K562 (cell line): Measurements from ENCODE around the gene C18orf63. TPM values are rescaled to one million over a fixed set of nuclear protein-coding genes. Genes with fewer than 3 reads are reported as not detected.

Experiments
- ATAC-seq: fragments of 200-7000 bp; cut with Tn5 transposase; 3 replicates; pipeline ENCODE4 v1.9.1; 2020; ENCODE audit warnings: moderate library complexity
- BruUV-seq: library from RNA; stranded (reverse); fragments of 400-500 nt; replicated peaks from 2 replicates; lab custom pipeline; 2021; lab: Mats Ljungman, UMichigan
- CTCF ChIA-PET: fragments of 300-600 bp; formaldehyde crosslinking; extraction: SDS; loops from one replicate; lab custom pipeline; 2021; ENCODE audit warnings: low intra/inter-chr PET ratio; lab: Yijun Ruan, JAX
- POLR2A ChIA-PET: fragments of 300-600, 350-650 bp; sonication (Branson Sonifier 250); formaldehyde crosslinking; extraction: SDS; loops from one replicate; lab custom pipeline; 2021; ENCODE audit warnings: antibody characterized with exemption, inconsistent platforms; lab: Yijun Ruan, JAX
- DNase-seq, 4 experiments: peaks; one replicate each; pipeline versions ENCODE4 v3.0.0 to v3.0.0-alpha.2; 2011 to 2018; ENCODE audit warnings: low spot score in 3 of 4, mixed read lengths in 3 of 4; ENCODE audit errors: extremely low read depth in 1 of 4
- FAIRE-seq: peaks from 2 replicates; lab custom pipeline; 2011; peaks lifted over from hg19 to GRCh38; lab: Jason Lieb, UNC
- H2AFZ ChIP-seq: 2 replicates; pipeline ENCODE4 v1.6.0; 2011; ENCODE audit warnings: low read depth, low read length, control low read depth, inconsistent platforms
- H3K27ac ChIP-seq: fragments of 200-600 bp; 3 replicates; pipeline ENCODE4 v1.8.0; 2011; ENCODE audit warnings: low read depth, mild to moderate bottlenecking, control low read depth, inconsistent platforms, low read length, moderate library complexity, mixed read lengths; ENCODE audit errors: extremely low read depth
- H3K27me3 ChIP-seq, 2 experiments: fragments of 300-600 bp in 1 of 2; 2 replicates in 1 of 2; 3 replicates in 1 of 2; pipeline versions ENCODE4 v1.6.0 to v1.8.0; 2011; ENCODE audit warnings: inconsistent platforms in 2 of 2, low read length in 2 of 2, mild to moderate bottlenecking in 1 of 2, mixed read lengths in 1 of 2, moderate library complexity in 1 of 2; ENCODE audit not compliant: control insufficient read depth in 2 of 2, insufficient read depth in 2 of 2
- H3K36me3 ChIP-seq: fragments of 300-600 bp; 3 replicates; pipeline ENCODE4 v1.8.0; 2011; ENCODE audit warnings: mild to moderate bottlenecking, low read length, inconsistent platforms; ENCODE audit not compliant: control insufficient read depth, insufficient read depth
- H3K4me1 ChIP-seq, 2 experiments: fragments of 200-600 bp in 1 of 2; replicated peaks in 1 of 2; 2 replicates in 1 of 2; 3 replicates in 1 of 2; pipeline versions ENCODE4 v1.5.1 to v1.8.0; 2011; ENCODE audit warnings: inconsistent platforms in 2 of 2, low read length in 2 of 2, mild to moderate bottlenecking in 1 of 2, mixed read lengths in 1 of 2, moderate library complexity in 1 of 2; ENCODE audit not compliant: control insufficient read depth in 2 of 2, insufficient read depth in 2 of 2
- H3K4me2 ChIP-seq: 2 replicates; pipeline ENCODE4 v1.6.1; 2011; ENCODE audit warnings: low read length, control low read depth, inconsistent platforms, mixed read lengths; ENCODE audit not compliant: insufficient read depth
- H3K4me3 ChIP-seq: fragments of 200-600 bp; sonication (generic), shearing (Covaris generic); 2 replicates; pipeline ENCODE4 v1.5.1; 2016; ENCODE audit warnings: control low read depth, inconsistent platforms
- H3K79me2 ChIP-seq: fragments of 200-600 bp; 3 replicates; pipeline ENCODE4 v1.8.0; 2011; ENCODE audit warnings: low read length, inconsistent platforms; ENCODE audit not compliant: control insufficient read depth, insufficient read depth
- H3K9ac ChIP-seq, 2 experiments: 2 replicates each; pipeline versions ENCODE4 v1.6.0 to v1.6.1; 2011; ENCODE audit warnings: low read depth in 2 of 2, low read length in 2 of 2, control low read depth in 1 of 2, inconsistent platforms in 1 of 2, mild to moderate bottlenecking in 1 of 2, mixed read lengths in 1 of 2; ENCODE audit not compliant: insufficient read depth in 1 of 2
- H3K9me1 ChIP-seq: one replicate; pipeline ENCODE4 v1.6.0; 2011; ENCODE audit warnings: inconsistent platforms, mild to moderate bottlenecking, low read length, moderate library complexity; ENCODE audit not compliant: control insufficient read depth, insufficient read depth
- H3K9me3 ChIP-seq: replicated peaks from 2 replicates; pipeline ENCODE4 v1.5.1; 2011; ENCODE audit warnings: low read depth, low read length, inconsistent platforms; ENCODE audit not compliant: control insufficient read depth, insufficient read depth
- H4K20me1 ChIP-seq: replicated peaks from 2 replicates; pipeline ENCODE4 v1.6.1; 2011; ENCODE audit warnings: low read length, inconsistent platforms, mixed read lengths; ENCODE audit not compliant: control insufficient read depth, insufficient read depth
- ATF7 ChIP-seq: fragments of 450-650 bp; IDR thresholded peaks from 2 replicates; pipeline ENCODE4 v1.7.1; 2014; ENCODE audit warnings: mild to moderate bottlenecking, moderate library complexity
- JUND ChIP-seq, 2 experiments: IDR thresholded peaks; 2 replicates in 1 of 2; 3 replicates in 1 of 2; pipeline ENCODE4 v1.6.1; 2011; ENCODE audit warnings: borderline replicate concordance in 2 of 2, low read depth in 2 of 2, low read length in 2 of 2, improper control_type of control experiment in 1 of 2, missing biosample characterization in 1 of 2, missing genetic modification characterization in 1 of 2, missing genetic modification reagents in 1 of 2
- NEUROD1 ChIP-seq: fragments of 150-350 bp; IDR thresholded peaks from 2 replicates; pipeline ENCODE4 v1.6.1; 2014; ENCODE audit warnings: borderline replicate concordance, low read length, low read depth; ENCODE audit not compliant: partially characterized antibody
- RBBP5 ChIP-seq: fragments of 200-600 bp; sonication (generic); IDR thresholded peaks from 2 replicates; pipeline ENCODE4 v1.6.1; 2012; ENCODE audit warnings: borderline replicate concordance, mild to moderate bottlenecking, low read length, control low read depth, inconsistent platforms; ENCODE audit not compliant: insufficient read depth, poor library complexity, severe bottlenecking
- XRCC4 ChIP-seq: IDR thresholded peaks from one replicate; pipeline ENCODE4 v1.6.1; 2011; ENCODE audit not compliant: insufficient read depth, insufficient read length; ENCODE audit errors: extremely low read depth
- ZNF184 ChIP-seq: sonication (generic); formaldehyde crosslinking; IDR thresholded peaks from 2 replicates; pipeline ENCODE4 v1.5.0; 2020; ENCODE audit warnings: missing genetic modification reagents
- ZNF274 ChIP-seq: IDR thresholded peaks from 2 replicates; pipeline ENCODE4 v1.6.1; 2011; ENCODE audit warnings: low read depth, mild to moderate bottlenecking, low read length, moderate library complexity, borderline replicate concordance
- WGBS: fragments of 100-300 bp; shearing (Covaris generic); methylation state at CpG from one replicate; pipeline ENCODE4 v1.1.6; 2016; ENCODE audit warnings: low coverage, mixed read lengths; ENCODE audit not compliant: insufficient coverage; ENCODE audit errors: missing lambda C conversion rate; 5-methylcytosine and 5-hydroxymethylcytosine counted together
- in situ Hi-C: fragments of 300-500 bp; cut with MboI; formaldehyde crosslinking; loops from 4 replicates; pipeline ENCODE4 v1.15.0; 2018; ENCODE audit warnings: inconsistent platforms, mixed read lengths
- intact Hi-C: fragments of 100-400 bp; cut with micrococcal nuclease; formaldehyde crosslinking; loops from 2 replicates; pipeline ENCODE4 v1.14.2; 2022
- polyA plus RNA-seq, 8 experiments: library from polyadenylated mRNA; depleted of rRNA in 4 of 8; stranded (reverse) in 5 of 8; unstranded in 3 of 8; fragments of >200 nt; fragmentation: Nextera tagmentation in 2 of 8; fragmentation: Illumina TruSeq in 1 of 8; extraction: Ambion mirVana in 2 of 8; extraction: Trizol in 1 of 8; gene quantifications; 2 replicates each; pipeline versions ENCODE4 v1.2.1 to v1.2.3, GENCODE V29; 2011 to 2014; ENCODE audit warnings: inconsistent platforms in 1 of 8, missing spikeins in 1 of 8
- total RNA-seq, 7 experiments: library from RNA; depleted of rRNA in 6 of 7; stranded (reverse); fragments of >200 nt in 6 of 7; fragmentation: Illumina TruSeq in 2 of 7; extraction: Trizol in 2 of 7; gene quantifications; 2 replicates each; pipeline versions ENCODE4 v1.2.1 to v1.2.3, GENCODE V29; 2011 to 2021; ENCODE audit warnings: low replicate concordance in 1 of 7
- TF ChIP-seq, protein P1 (sequence below): fragments of 250-450 bp; sonication (Bioruptor Pico); IDR thresholded peaks from 2 replicates; pipeline ENCODE4 v1.5.0; 2021
- TF ChIP-seq, protein P2 (sequence below), 3 experiments: fragments of 200-800 bp in 1 of 3; fragments of 250-450 bp in 1 of 3; fragments of 450-650 bp in 1 of 3; sonication (Bioruptor Pico) in 1 of 3; sonication (Bioruptor generic) in 1 of 3; formaldehyde crosslinking in 1 of 3; IDR thresholded peaks; 2 replicates each; pipeline versions ENCODE4 v1.6.1 to v1.8.0; 2016 to 2022; ENCODE audit warnings: mild to moderate bottlenecking in 2 of 3, missing genetic modification characterization in 2 of 3, missing compliant biosample characterization in 1 of 3, moderate library complexity in 1 of 3
- TF ChIP-seq, protein P3 (sequence below), 3 experiments: IDR thresholded peaks in 2 of 3; conservative IDR thresholded peaks in 1 of 3; 2 replicates each; pipeline ENCODE4 v1.5.1; 2011 to 2012; ENCODE audit warnings: low read length in 3 of 3, mild to moderate bottlenecking in 3 of 3, control low read depth in 2 of 3, improper control_type of control experiment in 1 of 3, inconsistent platforms in 1 of 3, low read depth in 1 of 3, mixed read lengths in 1 of 3, moderate library complexity in 1 of 3; ENCODE audit not compliant: insufficient read depth in 2 of 3

C18orf63 gene
- total and polyA plus RNA-seq, 9 of the 15 experiments (the other 6 are each of a cell fraction or from before 2014, with no cell fraction given) = not detected

DNA sequence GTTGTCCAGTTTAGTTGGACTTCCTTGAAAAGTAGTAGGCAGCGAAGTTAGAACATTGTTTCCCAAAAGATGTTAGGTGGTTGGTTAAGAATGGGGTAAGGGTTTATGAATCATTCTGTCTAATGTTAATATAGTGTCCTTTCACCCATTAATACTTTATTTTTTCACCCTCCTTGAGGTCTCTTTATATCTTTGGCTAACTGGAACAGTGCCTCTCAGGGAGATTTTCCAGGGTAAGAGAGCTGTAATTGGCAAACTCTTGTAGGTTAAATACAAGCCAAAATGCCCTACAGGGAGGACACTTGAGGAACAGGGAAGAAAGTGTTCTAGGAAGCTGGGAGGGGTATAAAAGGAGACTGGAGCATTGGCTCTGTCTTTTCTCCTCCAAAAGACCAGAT, 22.3 kb downstream of the C18orf63 start:
- TF ChIP-seq XRCC4 (no peak), JUND (IDR thresholded peaks at IDR 0.05; ENCODE audit: borderline replicate concordance, low read depth, low read length) (no peak), JUND (tag; IDR thresholded peaks at IDR 0.05; ENCODE audit: borderline replicate concordance, low read depth, low read length) (0 out of 3 replicates have a peak, but pooled peaks have one; percentile 0), RBBP5 (no peak), ZNF184 (no peak), ZNF274 (no peak), NEUROD1 (no peak), ATF7 (no peak)
- TF ChIP-seq, protein P1, sequence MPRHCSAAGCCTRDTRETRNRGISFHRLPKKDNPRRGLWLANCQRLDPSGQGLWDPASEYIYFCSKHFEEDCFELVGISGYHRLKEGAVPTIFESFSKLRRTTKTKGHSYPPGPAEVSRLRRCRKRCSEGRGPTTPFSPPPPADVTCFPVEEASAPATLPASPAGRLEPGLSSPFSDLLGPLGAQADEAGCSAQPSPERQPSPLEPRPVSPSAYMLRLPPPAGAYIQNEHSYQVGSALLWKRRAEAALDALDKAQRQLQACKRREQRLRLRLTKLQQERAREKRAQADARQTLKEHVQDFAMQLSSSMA (CRISPR knock-in tag) = no peak
- TF ChIP-seq, protein P2, sequence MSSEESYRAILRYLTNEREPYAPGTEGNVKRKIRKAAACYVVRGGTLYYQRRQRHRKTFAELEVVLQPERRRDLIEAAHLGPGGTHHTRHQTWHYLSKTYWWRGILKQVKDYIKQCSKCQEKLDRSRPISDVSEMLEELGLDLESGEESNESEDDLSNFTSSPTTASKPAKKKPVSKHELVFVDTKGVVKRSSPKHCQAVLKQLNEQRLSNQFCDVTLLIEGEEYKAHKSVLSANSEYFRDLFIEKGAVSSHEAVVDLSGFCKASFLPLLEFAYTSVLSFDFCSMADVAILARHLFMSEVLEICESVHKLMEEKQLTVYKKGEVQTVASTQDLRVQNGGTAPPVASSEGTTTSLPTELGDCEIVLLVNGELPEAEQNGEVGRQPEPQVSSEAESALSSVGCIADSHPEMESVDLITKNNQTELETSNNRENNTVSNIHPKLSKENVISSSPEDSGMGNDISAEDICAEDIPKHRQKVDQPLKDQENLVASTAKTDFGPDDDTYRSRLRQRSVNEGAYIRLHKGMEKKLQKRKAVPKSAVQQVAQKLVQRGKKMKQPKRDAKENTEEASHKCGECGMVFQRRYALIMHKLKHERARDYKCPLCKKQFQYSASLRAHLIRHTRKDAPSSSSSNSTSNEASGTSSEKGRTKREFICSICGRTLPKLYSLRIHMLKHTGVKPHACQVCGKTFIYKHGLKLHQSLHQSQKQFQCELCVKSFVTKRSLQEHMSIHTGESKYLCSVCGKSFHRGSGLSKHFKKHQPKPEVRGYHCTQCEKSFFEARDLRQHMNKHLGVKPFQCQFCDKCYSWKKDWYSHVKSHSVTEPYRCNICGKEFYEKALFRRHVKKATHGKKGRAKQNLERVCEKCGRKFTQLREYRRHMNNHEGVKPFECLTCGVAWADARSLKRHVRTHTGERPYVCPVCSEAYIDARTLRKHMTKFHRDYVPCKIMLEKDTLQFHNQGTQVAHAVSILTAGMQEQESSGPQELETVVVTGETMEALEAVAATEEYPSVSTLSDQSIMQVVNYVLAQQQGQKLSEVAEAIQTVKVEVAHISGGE (CRISPR knock-in tag; IDR thresholded peaks at IDR 0.05) = peak in 1 of 3 experiments; percentile 30; a peak in 1 of 6 replicates
- TF ChIP-seq, protein P3, sequence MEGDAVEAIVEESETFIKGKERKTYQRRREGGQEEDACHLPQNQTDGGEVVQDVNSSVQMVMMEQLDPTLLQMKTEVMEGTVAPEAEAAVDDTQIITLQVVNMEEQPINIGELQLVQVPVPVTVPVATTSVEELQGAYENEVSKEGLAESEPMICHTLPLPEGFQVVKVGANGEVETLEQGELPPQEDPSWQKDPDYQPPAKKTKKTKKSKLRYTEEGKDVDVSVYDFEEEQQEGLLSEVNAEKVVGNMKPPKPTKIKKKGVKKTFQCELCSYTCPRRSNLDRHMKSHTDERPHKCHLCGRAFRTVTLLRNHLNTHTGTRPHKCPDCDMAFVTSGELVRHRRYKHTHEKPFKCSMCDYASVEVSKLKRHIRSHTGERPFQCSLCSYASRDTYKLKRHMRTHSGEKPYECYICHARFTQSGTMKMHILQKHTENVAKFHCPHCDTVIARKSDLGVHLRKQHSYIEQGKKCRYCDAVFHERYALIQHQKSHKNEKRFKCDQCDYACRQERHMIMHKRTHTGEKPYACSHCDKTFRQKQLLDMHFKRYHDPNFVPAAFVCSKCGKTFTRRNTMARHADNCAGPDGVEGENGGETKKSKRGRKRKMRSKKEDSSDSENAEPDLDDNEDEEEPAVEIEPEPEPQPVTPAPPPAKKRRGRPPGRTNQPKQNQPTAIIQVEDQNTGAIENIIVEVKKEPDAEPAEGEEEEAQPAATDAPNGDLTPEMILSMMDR (IDR thresholded peaks at IDR 0.05 in 2 of 3, conservative IDR thresholded peaks at IDR 0.05 in 1 of 3; ENCODE audit: insufficient read depth in 2 of 3, low read depth in 1 of 3, low read length in 3 of 3) = no peak
- Histone ChIP-seq H3K79me2 (no peaks in the 10 kb centered on the region), H3K4me2 (peak overlapping the region; percentile 55), H3K36me3 (no peaks in the 10 kb centered on the region), H3K4me1 (peaks cover 0 to 12% of the 10 kb centered on the region in 2 experiments; a peak in 2 of 5 replicates), H3K9me1 (no peaks in the 10 kb centered on the region), H3K9ac (no peak overlapping the region), H2AFZ (peak overlapping the region; percentile 60), H3K4me3 (no peak overlapping the region), H3K27ac (peak overlapping the region; percentile 41; the same call in 1 of the 3 replicates), H3K9me3 (no peaks in the 10 kb centered on the region), H4K20me1 (no peaks in the 10 kb centered on the region), H3K27me3 (no peaks in the 10 kb centered on the region)
- in situ Hi-C loops (no loop called here), intact Hi-C loops (no loop called here)
- 38% methylated on average over 1 of the region's 1 CpG for WGBS
- no TSS peak for BruUV-seq
- ATAC-seq (no peak), FAIRE-seq (no peak), DNase-seq (no peak)
- POLR2A ChIA-PET = no interaction called here
- CTCF ChIA-PET = interaction anchor here (2.0 kb wide), 1 partner anchor 141 kb away, joined by 8 read pairs; no protein-coding TSS in a partner anchor
